Posterior cingulate gyrus (tissue), 11 donors: ENCODE data around the gene PSMC3IP.
A peak's percentile ranks its signal among the peaks of the same experiment; 100 is the strongest.

Source experiments
- DNase-seq, 10 donors: peaks; one replicate each; pipeline versions ENCODE4 v3.0.0 to v3.0.0-alpha.2; 2020 to 2021; ENCODE audit warnings: mixed read lengths in 3 of 10
- intact Hi-C: fragments of 100-400 bp; cut with DNase I; formaldehyde crosslinking; loops from one replicate; pipeline ENCODE4 v1.15.1; 2023

Gene PSMC3IP

DNA sequence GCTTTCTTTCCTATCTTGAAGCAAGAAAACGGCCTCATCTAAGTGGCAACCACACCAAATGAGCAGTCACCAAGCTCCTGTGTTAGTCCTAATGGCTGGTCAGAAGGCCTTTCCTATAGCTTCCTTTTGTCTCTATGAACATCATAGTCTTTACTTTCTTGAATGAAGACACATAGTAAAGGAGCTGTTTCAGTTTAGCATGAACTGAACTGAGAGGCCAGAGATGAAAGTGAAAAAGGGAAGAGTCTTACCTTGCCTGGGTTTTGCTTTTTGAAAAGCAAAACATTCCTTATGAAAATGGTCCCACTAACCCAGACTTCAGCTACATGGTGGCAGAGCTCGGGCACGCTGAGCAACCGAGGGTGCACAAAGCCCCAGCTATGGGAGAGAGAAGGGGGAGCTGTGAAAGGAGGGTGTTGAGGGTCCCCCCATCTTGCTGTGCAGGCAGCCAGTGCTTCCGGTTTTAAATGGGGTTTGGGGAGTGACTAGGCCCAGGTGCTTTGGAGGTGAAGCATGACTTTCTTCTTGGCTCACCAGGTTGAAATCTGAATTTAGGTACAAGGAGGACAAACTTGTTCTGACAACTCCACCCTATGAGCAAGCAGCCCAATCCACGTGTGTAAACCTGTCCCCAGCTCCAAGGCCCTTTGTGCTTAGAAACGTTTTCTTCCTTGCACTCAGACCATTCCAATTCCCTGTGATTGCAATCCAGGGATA, 9.1 kb upstream of the PSMC3IP start:
- intact Hi-C loops: no loop called here
- no peak for DNase-seq

DNA sequence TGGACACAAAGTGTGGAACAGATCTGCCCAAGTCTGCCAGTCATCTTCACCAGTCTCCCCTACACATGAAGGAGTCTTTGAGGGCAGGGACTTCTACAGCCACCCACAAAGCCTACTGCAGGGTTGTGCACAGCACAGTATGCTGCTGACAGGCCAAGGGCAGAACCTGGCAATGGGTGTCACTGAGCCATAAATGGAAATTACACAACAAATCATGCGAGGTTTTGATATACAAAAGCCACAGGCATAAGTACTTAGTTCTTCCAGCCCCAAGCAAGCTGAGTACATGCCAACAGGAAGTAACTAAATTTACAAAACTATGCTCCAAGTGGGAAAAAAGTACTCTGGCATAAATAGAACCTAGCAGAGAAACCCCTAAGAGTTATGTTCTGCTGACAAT, 7.8 kb upstream of the PSMC3IP start:
- intact Hi-C loops: no loop called here
- no peak for DNase-seq

DNA sequence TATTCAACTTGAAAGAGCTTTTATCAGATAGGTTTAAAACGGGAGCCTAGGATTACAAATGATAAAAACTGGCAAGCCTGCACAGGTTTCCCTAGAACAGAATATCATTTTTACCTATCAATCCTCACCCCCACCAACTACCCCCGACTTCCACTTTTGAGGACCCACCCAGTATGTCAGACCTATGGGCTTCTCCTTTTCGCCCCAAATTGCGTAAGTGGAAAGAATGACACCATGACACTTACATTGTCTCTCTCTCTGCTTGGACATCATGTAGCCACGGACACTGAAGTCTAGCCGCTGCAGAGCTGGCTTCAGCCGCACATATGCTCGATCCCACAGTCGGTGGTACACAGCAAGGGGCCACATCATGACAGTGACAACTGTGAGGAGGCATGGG, 7.4 kb upstream of the PSMC3IP start:
- intact Hi-C loops: no loop called here

DNA sequence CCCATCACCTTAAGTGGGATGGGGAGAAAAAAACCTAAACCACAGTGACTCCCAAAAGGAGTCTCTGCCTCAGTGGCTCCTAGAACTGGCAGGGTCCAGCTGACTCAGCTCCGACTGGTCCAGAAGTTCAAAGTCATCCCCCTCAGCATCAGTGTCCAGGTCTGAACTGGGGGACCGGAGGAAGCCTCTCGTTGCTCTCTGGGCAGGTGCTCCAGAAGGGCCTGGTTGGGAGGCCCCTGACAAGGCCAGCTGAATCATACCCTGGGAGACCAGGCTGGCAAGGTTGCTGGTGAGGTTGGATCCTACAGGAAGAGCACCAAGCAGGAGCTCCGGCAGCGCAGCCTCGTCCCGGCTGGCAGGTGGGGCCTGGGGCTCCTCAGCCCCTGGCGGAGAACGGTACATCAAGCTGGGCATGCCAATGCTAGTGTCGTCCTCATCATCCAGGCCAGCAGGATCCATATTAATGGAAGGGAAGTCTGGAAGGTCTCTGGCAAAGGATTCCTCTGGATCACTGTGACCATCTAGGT, 4.3 kb upstream of the PSMC3IP start:
- DNase-seq: no peak
- intact Hi-C loops: no loop called here

More for the DNA sequence above, 7.4 kb upstream of the PSMC3IP start:
- no peak for DNase-seq

DNA sequence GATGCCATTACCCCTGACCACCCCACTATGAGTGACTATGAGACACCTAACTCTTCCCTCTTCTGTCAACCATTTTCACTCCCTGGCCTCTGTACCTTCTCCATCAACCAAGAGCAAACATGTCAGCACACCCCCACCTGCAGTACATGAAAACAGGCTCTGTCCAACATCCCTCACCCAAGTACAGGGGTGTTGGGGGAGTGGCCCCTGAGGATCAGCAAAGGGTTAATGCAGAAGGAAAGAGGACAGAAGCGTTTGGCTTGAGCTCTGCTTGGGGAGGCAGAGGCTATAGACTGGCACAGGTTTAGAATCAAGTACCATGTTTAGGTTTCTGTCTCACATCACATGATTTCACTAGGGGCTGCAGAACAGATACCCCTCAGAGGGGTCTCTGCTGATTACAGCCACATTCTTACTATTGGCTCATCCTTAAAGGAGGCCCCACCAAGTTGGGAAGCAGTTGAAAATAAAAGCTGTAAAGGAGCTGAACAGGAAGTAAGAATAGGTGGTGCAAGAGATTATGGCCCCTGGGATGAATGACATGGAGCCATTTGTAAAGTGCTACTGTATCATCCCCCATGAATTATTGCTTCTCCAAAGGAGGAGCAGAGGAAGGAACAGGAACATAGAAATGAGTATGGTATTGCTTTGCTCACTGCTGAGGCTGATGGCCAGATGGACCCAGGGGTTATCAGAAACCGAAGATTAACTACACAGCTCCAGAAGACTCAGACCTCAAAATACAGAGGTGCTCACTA, 2.4 kb upstream of the PSMC3IP start:
- no peak for DNase-seq
- intact Hi-C loops: no loop called here

DNA sequence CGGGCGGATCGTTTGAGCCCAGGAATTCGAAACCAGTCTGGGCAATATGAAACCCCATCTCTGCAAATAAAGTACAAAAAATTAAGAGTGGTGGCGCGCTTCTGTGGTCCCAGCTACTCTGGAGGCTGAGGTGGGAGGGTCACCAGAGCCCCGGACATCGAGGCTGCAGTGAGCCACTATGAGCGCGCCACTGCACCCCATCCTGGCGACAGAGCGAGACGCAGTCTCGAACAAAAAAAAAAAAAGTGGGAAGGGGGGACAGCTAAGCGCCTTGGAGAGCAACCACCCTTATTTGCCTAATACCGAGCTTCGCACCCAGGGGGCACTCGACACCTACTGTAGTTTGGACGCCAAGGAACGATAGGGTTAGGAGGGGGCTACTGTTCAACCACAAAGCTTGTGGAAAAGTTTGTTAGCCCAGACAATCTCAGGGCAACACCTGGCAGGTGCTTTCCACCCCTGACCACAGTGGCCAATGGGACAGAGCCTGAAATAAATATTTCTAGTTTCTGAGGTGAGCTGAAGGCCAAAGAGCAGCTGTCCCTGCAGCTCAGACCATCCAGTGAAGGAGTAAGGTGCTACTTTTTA, 847 bp upstream of the PSMC3IP start:
- DNase-seq: peak in 9 of 10 donors; percentile 46 to 92 (median 70)

DNA sequence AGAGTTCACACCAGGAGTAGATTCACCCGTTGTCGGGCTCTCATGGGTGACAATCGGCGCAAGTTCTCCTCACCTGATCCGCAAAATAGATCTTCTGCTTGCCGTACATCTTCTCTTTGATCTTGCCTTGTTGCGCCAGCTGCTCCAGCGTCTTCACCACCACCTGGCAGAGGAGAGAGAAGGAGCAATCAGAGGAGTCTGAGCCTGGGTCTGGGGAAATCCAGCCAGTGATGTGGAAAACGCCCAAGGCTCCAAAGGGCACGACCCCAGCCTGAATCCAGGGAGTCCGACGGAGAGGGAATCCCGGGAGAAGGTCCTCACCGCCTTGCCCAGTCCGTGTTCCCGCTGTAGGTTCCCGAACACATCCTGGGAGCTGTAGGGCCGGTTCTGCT, 393 bp downstream of the PSMC3IP start:
- intact Hi-C loops: loop anchor here (2.0 kb wide), 1 partner anchor 100 kb away; the partner anchor contains the start of gene PLEKHH3
- DNase-seq: no peak

More for the DNA sequence above, 847 bp upstream of the PSMC3IP start:
- intact Hi-C loops: no loop called here

DNA sequence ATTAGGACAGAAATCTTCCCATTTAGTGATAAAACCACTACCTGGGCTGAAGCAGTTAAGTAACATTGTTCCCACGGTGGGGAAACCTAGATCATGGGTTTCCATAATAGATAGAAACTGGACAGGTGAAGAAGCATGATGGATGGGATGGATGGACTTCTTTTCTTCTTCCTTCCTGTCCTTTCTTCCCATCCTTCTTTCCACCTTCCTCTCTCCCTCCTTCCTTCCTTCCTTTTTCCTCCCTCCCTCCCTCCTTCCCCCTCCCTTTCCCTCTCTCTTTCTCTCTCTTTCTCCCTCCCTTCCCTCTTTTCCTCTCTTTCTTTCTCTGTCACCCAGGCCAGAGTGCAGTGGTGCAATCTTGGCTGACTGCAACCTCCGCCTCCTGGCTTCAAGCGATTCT, 3.1 kb downstream of the PSMC3IP start:
- intact Hi-C loops: no loop called here
- no peak for DNase-seq

DNA sequence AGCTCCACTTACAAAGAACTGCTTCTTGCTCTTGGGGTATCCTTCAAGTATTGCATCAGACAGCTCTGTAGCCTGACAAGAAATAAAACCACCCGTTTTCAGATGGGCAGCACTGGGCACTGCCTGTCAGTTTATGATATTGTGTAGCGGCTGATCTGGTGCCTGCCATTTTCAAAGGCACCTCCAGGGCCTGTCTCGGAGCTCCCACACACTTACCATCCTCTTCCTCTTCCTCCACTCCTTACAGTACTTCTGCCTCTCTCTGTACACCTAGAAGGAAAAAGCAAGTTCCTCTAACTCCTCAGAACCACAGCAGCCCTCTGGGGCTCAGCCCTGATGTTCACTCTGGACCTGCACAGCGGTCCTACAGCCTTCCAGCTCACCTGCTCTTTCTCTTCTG, 4.4 kb downstream of the PSMC3IP start:
- intact Hi-C loops: no loop called here
- DNase-seq: no peak

DNA sequence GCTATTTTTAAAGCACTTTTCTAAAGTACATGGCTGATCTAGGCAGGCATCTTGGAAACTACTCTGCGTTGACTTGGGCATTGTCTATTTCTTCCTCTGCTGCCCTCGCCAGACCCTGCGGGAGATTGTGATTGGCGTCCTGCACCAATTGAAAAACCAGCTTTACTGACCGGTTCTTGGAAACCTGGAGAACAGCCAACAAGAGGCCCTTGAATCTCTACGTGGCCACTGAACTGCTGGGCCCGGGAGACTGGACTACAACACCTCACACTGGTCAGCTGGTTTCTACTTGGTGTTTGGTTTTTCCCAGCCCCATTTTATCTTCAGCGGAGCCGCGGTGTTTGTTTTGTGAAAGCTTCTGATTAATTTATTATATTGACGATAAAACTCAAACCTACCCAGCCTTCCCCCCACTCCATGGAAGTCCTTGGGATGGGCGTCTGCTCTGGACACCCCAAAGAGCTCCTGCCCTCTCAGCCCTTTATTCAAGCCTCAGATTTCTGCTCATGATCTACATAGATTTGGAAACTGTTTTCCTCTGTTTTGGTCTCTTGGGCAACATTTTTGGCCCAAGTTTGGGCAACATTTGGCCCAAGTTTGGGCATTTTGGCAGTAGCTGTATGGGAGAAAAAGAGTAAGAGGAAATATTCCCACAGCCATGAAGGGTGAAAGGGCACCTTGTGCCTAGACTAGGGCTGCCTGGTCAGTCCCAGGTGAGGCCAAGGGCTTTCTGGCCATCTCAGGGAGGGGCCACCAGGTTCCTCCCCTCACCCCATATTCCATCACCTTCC, 5.9 kb downstream of the PSMC3IP start:
- DNase-seq: peak in 1 of 10 donors; percentile 29
- intact Hi-C loops: no loop called here

DNA sequence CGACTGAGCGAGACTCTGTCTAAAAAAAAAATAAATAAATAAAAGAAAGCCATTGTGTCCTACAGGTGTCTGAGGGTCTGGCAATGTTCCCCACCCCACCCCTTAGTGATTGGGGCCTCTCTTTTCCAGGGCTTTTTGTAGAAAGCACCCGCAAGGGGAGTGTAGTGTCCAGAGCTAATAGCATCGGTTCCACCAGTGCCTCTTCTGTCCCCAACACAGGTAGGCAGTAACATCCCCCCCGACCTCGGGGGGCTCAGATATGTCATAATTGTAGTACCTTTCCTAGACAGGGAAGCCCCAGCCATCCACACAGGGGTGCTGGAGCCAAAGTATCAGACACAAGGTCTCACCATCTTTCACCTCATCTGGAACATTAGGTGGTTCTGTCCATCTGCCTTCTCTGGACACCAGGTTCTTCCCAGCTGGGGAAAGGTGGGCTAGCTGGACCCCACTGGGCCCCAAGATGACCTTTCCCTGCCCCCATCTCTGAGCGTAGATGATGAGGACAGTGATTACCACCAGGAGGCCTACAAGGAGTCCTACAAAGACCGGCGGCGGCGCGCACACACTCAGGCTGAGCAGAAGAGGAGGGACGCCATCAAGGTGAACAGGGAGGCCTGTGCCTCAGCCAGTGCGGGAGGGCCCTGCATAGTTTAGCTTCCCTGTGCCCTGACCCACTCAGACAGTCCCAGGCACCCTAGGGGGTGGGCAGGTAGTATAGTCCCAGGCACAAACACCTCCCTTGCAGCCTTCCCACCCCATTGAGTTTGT, 9.0 kb downstream of the PSMC3IP start:
- DNase-seq: peak in 1 of 10 donors; percentile 73
- intact Hi-C loops: no loop called here

DNA sequence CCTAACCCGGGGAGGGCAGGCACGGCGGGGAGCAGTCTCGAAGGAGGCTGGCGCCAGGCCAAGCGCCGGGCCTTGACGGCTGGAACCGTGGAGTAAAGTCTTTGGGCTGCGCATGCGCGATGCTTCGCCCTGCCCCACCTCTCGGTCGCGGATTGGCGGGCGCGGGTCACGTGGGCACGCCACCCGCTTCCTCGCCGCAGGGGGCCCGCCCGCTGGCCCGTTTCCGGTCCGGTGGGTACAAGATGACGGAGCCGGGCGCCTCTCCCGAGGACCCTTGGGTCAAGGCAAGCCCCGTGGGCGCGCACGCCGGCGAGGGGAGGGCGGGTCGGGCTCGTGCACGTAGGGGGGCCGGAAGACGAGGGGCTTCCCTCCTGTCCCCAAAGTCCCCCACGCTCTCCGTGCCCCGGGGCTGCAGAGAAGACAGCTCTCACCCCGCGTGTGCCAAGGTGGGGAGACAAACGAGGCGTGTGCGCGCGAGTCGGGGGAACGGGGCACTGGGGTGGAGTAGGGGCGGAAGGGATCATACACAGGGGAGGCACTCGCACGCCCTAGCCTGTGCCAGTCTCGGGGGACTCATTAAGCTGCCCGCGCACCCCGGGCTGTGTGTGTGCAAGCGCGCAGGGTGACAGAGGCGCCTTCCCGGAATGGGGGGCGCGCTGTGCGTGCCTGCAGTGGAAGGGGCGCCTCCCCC, 10.5 kb downstream of the PSMC3IP start, which contains the start of gene MLX:
Gene MLX, plus strand, starts transcription at position 218 of the 691 bp plus-strand sequence. Its CDS starts 25 bp downstream, at position 243.
- intact Hi-C loops: no loop called here

DNA sequence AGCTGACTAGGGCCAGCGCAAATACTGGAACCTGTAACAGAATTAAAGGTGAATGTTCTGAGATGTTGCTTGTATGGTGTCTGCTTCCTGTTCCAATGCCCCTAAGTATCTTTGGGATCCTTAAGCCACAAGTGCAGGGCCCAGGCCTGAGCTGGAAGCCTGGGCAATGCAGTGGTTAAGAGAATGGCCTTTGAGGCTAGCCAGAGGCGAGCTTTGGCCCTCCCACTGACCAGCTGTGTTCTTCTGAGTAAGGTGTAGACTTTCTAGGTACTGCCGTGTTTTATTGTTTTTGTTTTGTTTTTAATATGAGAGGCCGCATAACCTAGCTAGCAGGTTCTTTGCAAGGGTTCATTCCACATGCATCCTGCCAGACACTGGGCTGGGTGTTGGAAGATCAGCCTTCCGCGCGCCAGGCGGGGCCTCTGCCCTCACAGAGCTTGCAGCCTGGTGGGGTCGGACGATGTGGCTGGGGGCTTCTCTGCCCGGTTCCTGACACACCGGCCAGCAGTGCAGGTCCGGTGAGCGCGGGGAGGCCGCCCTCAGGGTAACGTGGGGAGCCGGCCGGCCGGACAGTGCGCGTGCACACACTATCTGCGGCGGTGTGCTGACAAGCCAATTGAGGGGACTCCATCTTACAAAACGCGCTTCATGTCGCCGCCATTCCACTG, 11.2 kb downstream of the PSMC3IP start:
- intact Hi-C loops: no loop called here
- DNase-seq: peak in 2 of 10 donors; percentile 34 to 67

More for the DNA sequence above, 10.5 kb downstream of the PSMC3IP start, which contains the start of gene MLX:
- DNase-seq: peak; percentile 88 to 99 (median 91)

DNA sequence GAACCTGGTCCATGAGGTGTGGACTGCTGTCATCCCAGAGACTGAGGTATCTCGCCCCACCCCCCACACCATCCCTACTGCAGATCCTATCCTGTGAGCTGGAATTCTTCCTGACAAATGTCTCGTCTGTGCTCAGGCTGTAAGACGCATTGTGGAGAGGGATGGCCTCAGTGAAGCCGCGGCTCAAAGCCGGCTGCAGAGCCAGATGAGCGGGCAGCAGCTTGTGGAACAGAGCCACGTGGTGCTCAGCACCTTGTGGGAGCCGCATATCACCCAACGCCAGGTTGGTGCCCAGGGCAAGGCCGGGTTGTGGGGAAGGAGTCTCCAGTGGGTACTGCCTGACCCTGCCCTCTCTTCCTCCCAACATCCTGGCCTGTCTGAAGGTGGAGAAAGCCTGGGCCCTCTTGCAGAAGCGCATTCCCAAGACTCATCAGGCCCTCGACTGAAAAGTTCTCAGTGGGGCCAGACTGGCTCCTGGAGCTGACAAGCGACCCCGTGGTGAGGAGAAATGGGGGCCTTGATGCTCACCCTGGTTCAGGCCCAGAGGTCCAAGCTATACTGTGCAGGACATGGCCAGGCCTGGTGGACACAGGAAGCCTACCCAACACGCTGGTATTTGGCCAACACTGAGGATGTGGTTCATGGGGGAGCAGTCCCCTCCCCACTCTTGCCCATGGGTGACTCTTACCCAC, 11.9 kb downstream of the PSMC3IP start:
- intact Hi-C loops: no loop called here
- peak in 2 of 10 donors; percentile 40 to 57 for DNase-seq

DNA sequence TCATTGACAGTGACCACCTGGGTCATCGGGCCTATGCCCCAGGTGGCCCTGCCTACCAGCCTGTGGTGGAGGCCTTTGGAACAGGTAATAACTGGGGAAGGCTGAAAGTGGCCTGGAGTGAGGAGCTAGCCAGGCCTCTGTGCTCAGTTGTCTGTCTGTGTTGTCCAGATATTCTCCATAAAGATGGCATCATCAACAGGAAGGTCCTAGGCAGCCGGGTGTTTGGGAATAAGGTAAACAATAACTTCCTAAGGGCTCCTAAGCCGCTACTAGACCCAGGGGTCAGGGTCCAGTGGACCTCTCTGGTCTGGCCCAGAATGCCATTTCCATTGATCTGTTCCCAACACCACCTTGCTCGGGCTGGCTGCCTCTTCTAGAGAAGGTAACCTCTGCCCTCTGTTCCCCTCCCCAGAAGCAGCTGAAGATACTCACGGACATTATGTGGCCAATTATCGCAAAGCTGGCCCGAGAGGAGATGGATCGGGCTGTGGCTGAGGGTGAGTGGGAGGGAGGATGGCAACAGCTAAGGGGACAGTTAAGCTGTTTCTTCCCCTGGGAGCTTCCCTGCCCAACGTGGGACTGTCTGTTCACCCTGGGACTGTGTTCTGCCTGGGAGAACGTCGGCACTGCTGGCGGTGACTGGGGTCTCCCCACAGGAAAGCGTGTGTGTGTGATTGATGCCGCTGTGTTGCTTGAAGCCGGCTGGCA, 12.6 kb downstream of the PSMC3IP start:
- peak in 1 of 10 donors; percentile 52 for DNase-seq
- intact Hi-C loops: no loop called here

DNA sequence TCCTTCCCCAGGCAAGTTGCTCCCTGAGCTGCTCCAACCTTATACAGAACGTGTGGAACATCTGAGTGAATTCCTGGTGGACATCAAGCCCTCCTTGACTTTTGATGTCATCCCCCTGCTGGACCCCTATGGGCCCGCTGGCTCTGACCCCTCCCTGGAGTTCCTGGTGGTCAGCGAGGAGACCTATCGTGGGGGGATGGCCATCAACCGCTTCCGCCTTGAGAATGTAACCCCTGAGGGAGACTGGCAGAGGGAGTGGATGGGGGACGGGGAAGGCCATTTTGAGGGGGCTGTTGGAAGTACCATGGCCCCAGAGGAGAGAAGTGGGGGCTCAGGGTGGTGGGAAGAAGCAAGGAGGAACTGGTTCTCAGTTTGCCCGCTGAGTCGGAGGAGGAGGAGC, 13.6 kb downstream of the PSMC3IP start:
- peak in 1 of 10 donors; percentile 37 for DNase-seq
- intact Hi-C loops: no loop called here

DNA sequence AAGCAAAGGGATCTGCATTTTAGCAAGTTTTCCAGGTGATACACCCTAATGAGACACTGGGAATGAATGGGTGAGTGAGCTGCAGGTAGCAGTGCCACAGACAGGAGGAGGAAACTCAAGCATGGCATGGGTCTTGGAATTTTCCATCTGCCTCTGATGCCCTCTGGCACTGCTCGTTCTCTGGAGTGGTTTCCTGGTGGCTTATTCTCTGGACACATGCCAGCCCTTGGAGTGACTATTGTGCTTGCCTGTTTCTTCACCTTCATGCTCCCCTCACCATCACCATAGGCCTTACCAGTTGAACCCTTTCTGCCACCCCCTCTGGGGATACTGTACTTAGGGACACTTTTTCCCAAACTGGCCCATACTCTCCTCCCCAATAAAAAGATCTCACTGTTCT, 14.0 kb downstream of the PSMC3IP start:
- intact Hi-C loops: no loop called here
- DNase-seq: no peak
